OCI-LY7 (cell line): ENCODE measurements around the gene MGMT. TPM values are rescaled to one million over a fixed set of nuclear protein-coding genes. Genes with fewer than 3 reads are reported as not detected.

ENCODE experiments used
- BruUV-seq: library from RNA; stranded (reverse); fragments of 400-500 nt; replicated peaks from 2 replicates; lab custom pipeline; 2021; lab: Mats Ljungman, UMichigan
- CTCF ChIA-PET: fragments of 300-600 bp; sonication (Branson Sonifier 250); formaldehyde crosslinking; loops from one replicate; lab custom pipeline; 2022; ENCODE audit warnings: antibody characterized with exemption; ENCODE audit not compliant: unreplicated experiment; lab: Charles Lee
- POLR2A ChIA-PET: fragments of 300-600 bp; sonication (Branson Sonifier 250); formaldehyde crosslinking; loops from one replicate; lab custom pipeline; 2022; ENCODE audit warnings: antibody characterized with exemption; lab: Charles Lee
- DNase-seq: peaks from one replicate; pipeline ENCODE4 v3.0.0-alpha.2; 2015; ENCODE audit warnings: low spot score
- H2AFZ ChIP-seq: fragments of 200-600 bp; sonication (generic), shearing (Covaris generic); 2 replicates; pipeline ENCODE4 v1.6.1; 2014; ENCODE audit warnings: mild to moderate bottlenecking, antibody characterized with exemption, low read length, moderate library complexity
- H3K27ac ChIP-seq: fragments of 200-600 bp; sonication (generic); 2 replicates; pipeline ENCODE4 v1.5.1; 2014; ENCODE audit warnings: mixed run types, low read depth, mild to moderate bottlenecking, moderate library complexity, low read length, inconsistent platforms; ENCODE audit not compliant: poor library complexity, severe bottlenecking
- H3K36me3 ChIP-seq: fragments of 200-600 bp; sonication (generic); 2 replicates; pipeline ENCODE4 v1.6.1; 2014; ENCODE audit warnings: mild to moderate bottlenecking, antibody characterized with exemption, low read length, moderate library complexity, mixed read lengths; ENCODE audit not compliant: insufficient read depth
- H3K4me1 ChIP-seq: fragments of 200-600 bp; sonication (generic); 2 replicates; pipeline ENCODE4 v1.5.1; 2014; ENCODE audit warnings: mild to moderate bottlenecking, low read length; ENCODE audit not compliant: insufficient read depth, poor library complexity, severe bottlenecking
- H3K4me2 ChIP-seq: fragments of 200-600 bp; sonication (generic); 2 replicates; pipeline ENCODE4 v1.6.1; 2014; ENCODE audit warnings: mild to moderate bottlenecking, low read length
- H3K4me3 ChIP-seq: fragments of 200-600 bp; sonication (generic); 2 replicates; pipeline ENCODE4 v1.5.1; 2014; ENCODE audit warnings: mild to moderate bottlenecking, low read depth, low read length; ENCODE audit not compliant: poor library complexity, severe bottlenecking
- H3K79me2 ChIP-seq: fragments of 200-600 bp; sonication (generic); 2 replicates; pipeline ENCODE4 v1.6.1; 2016; ENCODE audit warnings: low read depth, mild to moderate bottlenecking, low read length, moderate library complexity, mixed read lengths; ENCODE audit not compliant: insufficient read depth
- H3K9me2 ChIP-seq: fragments of 200-600 bp; sonication (generic); 2 replicates; pipeline ENCODE4 v1.6.1; 2016; ENCODE audit warnings: mild to moderate bottlenecking, low read length, mixed read lengths; ENCODE audit not compliant: insufficient read depth
- H3K9me3 ChIP-seq: fragments of 200-600 bp; sonication (generic); 2 replicates; pipeline ENCODE4 v1.6.1; 2014; ENCODE audit warnings: mild to moderate bottlenecking, mixed run types, low read length, mixed read lengths
- H4K20me1 ChIP-seq: fragments of 200-600 bp; sonication (generic); 2 replicates; pipeline ENCODE4 v1.6.1; 2014; ENCODE audit warnings: mild to moderate bottlenecking, antibody characterized with exemption, low read length, moderate library complexity, mixed read lengths; ENCODE audit not compliant: insufficient read depth
- EZH2phosphoT487 ChIP-seq: fragments of 200-600 bp; sonication (generic); IDR thresholded peaks from 2 replicates; pipeline ENCODE4 v1.6.1; 2018; ENCODE audit warnings: low read depth, borderline replicate concordance, mild to moderate bottlenecking, mixed run types, antibody characterized with exemption, low read length, moderate library complexity, mixed read lengths
- intact Hi-C: fragments of 100-400 bp; cut with micrococcal nuclease; formaldehyde crosslinking; loops from one replicate; pipeline ENCODE4 v1.10.0; 2022; ENCODE audit not compliant: unreplicated experiment
- total RNA-seq, 2 experiments: library from RNA; depleted of rRNA in 1 of 2; stranded (reverse); fragments of >200 nt in 1 of 2; shearing (Covaris generic) in 1 of 2; gene quantifications; 2 replicates each; pipeline ENCODE4 v1.2.3, GENCODE V29; 2014 to 2022
- TF ChIP-seq, protein P1 (sequence below): fragments of 200-600 bp; sonication (generic); conservative IDR thresholded peaks from 2 replicates; pipeline ENCODE4 v1.5.1; 2014; ENCODE audit warnings: mild to moderate bottlenecking, antibody characterized with exemption, low read length, moderate library complexity, mixed read lengths

MGMT gene
- total RNA-seq, 2 experiments from 2014 or later = 19.7 to 25.0 TPM

DNA sequence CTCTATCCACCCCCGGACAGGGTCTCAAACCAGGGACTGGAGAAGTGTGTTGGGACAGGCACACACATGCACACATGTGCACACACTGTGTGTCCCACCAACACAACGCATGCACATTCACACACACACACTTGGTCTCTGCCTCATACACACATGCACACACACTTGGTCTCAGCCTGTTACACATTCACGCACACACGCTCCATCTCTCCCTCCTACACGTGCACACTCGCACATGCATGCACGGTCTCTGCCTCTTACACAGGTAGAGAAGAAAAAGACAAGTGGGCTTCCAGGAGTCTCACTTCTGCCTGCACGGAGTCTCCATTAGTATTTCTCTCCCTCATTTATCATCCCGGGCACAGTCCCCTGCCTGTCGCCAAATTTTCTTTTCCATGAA, 325.8 kb downstream of the MGMT start:
- CTCF ChIA-PET = no interaction called here
- Histone ChIP-seq H3K27ac (no peak overlapping the region), H3K4me1 (no peaks in the 10 kb centered on the region), H2AFZ (no peak overlapping the region), H3K36me3 (no peaks in the 10 kb centered on the region), H3K79me2 (no peaks in the 10 kb centered on the region), H3K4me2 (no peak overlapping the region), H3K9me2 (no peaks in the 10 kb centered on the region), H3K9me3 (no peaks in the 10 kb centered on the region), H4K20me1 (no peaks in the 10 kb centered on the region), H3K4me3 (no peak overlapping the region)
- TF ChIP-seq, protein P1, sequence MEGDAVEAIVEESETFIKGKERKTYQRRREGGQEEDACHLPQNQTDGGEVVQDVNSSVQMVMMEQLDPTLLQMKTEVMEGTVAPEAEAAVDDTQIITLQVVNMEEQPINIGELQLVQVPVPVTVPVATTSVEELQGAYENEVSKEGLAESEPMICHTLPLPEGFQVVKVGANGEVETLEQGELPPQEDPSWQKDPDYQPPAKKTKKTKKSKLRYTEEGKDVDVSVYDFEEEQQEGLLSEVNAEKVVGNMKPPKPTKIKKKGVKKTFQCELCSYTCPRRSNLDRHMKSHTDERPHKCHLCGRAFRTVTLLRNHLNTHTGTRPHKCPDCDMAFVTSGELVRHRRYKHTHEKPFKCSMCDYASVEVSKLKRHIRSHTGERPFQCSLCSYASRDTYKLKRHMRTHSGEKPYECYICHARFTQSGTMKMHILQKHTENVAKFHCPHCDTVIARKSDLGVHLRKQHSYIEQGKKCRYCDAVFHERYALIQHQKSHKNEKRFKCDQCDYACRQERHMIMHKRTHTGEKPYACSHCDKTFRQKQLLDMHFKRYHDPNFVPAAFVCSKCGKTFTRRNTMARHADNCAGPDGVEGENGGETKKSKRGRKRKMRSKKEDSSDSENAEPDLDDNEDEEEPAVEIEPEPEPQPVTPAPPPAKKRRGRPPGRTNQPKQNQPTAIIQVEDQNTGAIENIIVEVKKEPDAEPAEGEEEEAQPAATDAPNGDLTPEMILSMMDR = no peak
- TF ChIP-seq EZH2phosphoT487 = no peak
- DNase-seq = no peak
- POLR2A ChIA-PET = interaction anchor here (0.6 kb wide), 1 partner anchor 740 kb away, joined by 3 read pairs; no protein-coding TSS in a partner anchor
- no TSS peak for BruUV-seq
- intact Hi-C loops = no loop called here

DNA sequence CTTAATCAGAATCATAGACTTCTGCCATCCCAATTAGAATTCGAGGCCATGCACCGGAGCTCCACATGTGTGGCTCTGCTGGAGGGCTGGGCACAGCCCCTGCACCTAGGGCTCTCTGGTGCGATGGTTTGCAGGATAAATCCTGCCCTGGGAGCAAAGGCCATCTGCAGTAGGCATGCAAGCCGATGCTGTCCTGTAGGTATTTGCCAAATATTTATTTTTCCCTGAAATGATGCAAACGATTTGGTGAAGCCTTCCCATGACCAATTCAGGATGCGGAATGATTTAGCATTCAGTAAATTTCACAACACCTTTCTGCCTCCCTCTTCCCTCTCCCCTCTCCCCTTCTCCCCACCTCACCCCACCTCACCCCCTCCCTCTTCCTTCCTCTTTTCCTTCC, 326.4 kb downstream of the MGMT start:
- no peaks in the 10 kb centered on the region for H3K79me2 ChIP-seq
- H3K9me3 ChIP-seq = no peaks in the 10 kb centered on the region
- CTCF ChIA-PET = no interaction called here
- TF ChIP-seq EZH2phosphoT487 = no peak
- TF ChIP-seq, protein P1 = no peak
- intact Hi-C loops = no loop called here
- H3K4me2 ChIP-seq = no peak overlapping the region
- H3K9me2 ChIP-seq = no peaks in the 10 kb centered on the region
- no peaks in the 10 kb centered on the region for H4K20me1 ChIP-seq
- H2AFZ ChIP-seq = no peak overlapping the region
- no TSS peak for BruUV-seq
- H3K27ac ChIP-seq = no peak overlapping the region
- no peaks in the 10 kb centered on the region for H3K36me3 ChIP-seq
- no peak for DNase-seq
- POLR2A ChIA-PET = no interaction called here
- H3K4me1 ChIP-seq = no peaks in the 10 kb centered on the region
- H3K4me3 ChIP-seq = no peak overlapping the region

DNA sequence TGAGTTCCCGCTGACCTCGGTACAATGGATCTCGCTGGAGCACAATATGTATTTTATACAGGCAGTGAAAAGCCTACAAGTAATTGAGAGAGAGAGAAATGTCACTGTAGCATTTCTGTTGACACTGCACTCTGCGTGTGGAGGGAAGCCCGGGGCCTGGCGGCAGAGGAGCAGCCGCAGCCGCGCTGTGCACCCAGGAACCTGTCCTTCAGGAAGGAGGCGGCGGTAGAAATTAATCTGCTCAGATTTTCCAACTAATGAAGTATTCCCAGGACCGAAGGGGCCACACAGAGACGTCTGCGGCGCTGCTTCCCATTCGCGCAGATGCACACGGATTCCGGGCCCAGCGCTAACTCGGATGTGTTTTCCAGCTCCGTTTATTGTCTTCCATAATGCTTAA, 327.0 kb downstream of the MGMT start:
- DNase-seq = no peak
- H3K4me2 ChIP-seq = no peak overlapping the region
- H4K20me1 ChIP-seq = no peaks in the 10 kb centered on the region
- no peak overlapping the region for H3K27ac ChIP-seq
- H3K9me3 ChIP-seq = no peaks in the 10 kb centered on the region
- ChIA-PET CTCF (no interaction called here), POLR2A (no interaction called here)
- H3K4me3 ChIP-seq = no peak overlapping the region
- BruUV-seq = no TSS peak
- intact Hi-C loops = no loop called here
- no peaks in the 10 kb centered on the region for H3K4me1 ChIP-seq
- no peaks in the 10 kb centered on the region for H3K79me2 ChIP-seq
- no peaks in the 10 kb centered on the region for H3K36me3 ChIP-seq
- TF ChIP-seq, protein P1 = no peak
- TF ChIP-seq EZH2phosphoT487 = no peak
- no peaks in the 10 kb centered on the region for H3K9me2 ChIP-seq
- H2AFZ ChIP-seq = no peak overlapping the region
